GM18861 (cell line): ENCODE measurements around the gene ZNF396.

Experiments
- ATAC-seq: cut with Tn5 transposase; IDR thresholded peaks from one replicate; pipeline ENCODE4 v1.9.1; 2021; ENCODE audit not compliant: unreplicated experiment

ZNF396 gene

DNA sequence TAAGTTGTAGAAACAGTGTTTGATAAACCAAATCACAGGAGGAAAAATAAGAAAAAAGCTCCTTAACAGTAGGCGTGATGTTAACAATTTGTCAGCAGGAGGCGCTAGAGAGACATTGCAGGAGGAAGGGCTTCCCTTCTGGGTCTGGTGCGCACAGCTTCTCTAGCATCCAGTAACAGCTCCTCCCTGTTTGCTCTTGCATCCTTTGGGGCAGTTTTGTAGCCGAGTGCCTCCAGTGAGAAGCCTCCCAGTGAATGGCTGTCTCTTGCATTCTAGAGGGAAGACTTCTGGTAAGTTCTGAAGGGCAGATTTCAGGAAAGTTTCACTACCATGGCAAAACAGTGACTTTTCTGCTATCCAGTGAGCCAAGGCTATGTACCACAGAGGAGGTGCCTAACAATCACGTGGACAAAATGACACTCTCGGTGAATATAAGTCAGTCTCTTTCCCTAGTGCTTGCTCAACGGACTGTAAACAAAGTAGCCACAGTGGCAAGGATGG lies 9.5 kb upstream of the ZNF396 start:
- peak; percentile 76 for ATAC-seq

- no peak for ATAC-seq
Observed at GRCh38 chr18:35383136-35383535, 6.0 kb upstream of the ZNF396 start.

- ATAC-seq: no peak
Observed at GRCh38 chr18:35379421-35379820, 2.3 kb upstream of the ZNF396 start.

- ATAC-seq: no peak
Observed at GRCh38 chr18:35378574-35378896, 1.4 kb upstream of the ZNF396 start.

- ATAC-seq: no peak
Observed at GRCh38 chr18:35377875-35378573, 887 bp upstream of the ZNF396 start.

DNA sequence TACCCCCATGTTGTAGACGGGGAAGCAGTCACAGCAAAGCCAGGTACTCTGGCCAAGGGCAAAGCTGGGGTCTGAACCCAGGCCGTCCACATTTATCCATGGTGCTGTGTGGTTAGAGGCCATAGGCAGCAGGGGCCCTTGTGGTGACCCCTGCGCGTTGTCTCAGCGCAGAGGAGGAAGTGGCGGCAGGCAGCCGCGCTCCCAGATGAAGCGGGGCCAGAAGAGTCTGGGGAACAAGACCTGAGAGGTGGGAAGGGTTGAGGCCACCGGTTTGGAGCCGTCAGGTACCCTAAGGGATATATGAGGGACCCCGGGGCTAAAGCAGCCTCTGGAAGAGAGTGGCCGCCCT lies 770 bp downstream of the ZNF396 start:
- ATAC-seq: peak; percentile 55

GRCh38 chr18:35374708-35375107 lies 2.4 kb downstream of the ZNF396 start:
- ATAC-seq: no peak

DNA sequence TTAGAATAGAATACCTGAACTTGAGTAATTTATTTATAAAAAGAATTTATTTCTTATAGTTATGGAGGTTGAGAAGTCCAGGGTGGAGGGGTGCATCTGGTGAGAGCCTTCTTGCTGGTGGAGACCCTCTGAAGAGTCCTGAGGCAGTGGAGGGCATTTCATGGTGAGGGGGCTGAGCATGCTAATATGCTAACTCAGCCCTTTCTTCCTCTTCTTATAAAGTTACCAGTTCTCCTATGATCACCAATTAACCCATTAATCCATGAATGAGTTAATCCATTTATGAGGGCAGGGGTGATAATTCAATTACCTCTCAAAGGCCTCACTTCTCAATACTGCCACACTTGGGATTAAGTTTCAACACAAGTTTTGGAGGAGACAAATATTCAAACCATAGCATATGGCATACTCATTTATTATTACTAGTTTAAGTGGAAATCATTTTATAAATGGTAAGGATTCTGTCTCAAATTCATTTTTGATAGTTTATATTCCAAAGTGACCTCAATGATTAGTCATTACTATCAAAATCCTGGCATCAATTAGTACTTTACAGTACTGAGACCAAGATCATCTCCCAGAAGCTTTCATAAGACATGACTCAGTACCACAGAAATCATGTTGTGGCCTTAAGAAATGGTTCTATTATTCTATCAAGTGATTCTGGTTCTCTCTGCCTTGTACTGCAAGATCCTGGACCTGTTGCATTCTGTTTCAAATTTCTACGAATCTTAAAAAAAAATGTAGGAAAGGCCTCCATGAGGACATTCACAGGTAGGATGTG lies 5.5 kb downstream of the ZNF396 start:
- no peak for ATAC-seq

DNA sequence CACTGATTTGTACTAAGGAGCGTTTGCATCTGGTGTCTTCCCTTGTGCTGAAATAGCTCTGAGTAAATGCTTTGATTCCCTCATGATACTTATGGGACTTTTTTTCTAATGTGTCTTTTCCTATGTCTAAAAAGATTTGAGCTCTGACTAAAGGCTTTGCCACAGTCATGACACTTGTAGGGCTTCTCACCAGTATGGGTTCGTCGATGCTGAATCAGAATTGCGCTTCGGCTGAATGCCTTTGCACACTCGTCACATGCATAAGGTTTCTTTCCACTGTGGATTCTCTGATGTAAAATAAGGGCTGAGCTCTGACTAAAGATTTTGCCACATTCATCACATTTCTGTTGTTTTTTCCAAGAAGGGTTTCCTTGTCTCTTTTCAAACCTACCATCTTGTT lies 8.0 kb downstream of the ZNF396 start:
- no peak for ATAC-seq

DNA sequence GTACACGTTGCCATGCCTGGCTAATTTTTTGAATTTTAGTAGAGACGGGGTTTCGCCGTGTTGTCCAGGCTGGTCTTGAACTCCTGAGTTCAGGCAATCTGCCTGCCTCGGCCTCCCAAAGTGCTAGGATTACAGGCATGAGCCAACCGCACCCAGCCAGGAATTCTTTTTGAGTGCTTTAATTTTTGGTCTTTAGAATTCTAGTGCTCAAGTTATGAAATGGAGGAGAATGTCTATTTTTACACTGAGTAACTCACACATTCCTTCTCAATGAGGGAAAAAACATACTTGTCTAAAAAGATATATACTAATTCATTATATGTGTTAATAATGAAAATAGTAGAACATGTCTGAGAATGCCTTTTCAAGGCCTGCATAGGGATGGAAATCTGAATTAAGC lies 8.5 kb downstream of the ZNF396 start:
- no peak for ATAC-seq

DNA sequence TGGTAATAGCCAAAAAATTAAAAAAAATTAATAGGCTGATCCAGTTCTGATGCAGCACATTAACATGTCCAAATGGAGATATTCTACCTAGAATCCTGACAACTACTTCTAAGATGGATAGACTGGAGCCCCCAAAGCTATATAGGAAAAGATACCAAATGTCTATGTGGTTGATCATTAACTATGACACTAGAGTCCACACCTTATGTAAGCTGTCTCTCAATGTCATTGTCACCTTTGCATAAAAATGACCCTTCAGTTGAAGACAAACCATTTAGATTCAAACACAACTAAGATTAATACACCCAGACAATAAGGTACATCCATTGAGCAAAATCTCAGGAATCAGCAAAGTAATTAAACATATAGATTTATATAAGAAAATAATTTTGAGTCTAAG lies 14.6 kb downstream of the ZNF396 start:
- ATAC-seq: no peak

GRCh38 chr18:35361570-35362321 lies 15.4 kb downstream of the ZNF396 start:
- no peak for ATAC-seq

DNA sequence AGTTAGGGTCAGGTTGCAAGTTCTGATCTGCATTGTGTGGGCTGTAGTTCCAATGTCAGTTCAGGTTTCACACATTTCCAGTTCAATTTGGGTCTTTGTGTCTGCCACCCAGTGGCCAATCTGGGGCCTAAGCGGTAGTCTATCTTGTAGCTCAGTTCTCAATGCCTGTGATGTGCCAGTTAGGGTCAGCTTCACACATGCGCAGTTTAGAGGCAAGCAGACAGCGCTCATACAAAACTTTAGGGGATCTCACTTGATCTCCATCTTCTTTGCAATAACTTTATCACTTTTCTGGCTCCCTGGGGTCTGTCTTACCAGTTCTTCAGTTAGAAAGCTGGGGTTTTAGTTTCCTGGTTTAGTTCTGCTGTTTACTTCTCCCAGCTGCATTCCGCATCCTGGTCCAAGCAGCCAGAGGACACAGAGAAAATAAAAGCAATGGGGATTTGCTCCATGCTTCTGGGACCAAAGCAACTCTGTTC lies 22.0 kb downstream of the ZNF396 start:
- ATAC-seq: peak; percentile 97

GRCh38 chr18:35352778-35353177 lies 24.4 kb downstream of the ZNF396 start:
- no peak for ATAC-seq

- no peak for ATAC-seq
Observed at GRCh38 chr18:35352283-35352682, 24.9 kb downstream of the ZNF396 start.

DNA sequence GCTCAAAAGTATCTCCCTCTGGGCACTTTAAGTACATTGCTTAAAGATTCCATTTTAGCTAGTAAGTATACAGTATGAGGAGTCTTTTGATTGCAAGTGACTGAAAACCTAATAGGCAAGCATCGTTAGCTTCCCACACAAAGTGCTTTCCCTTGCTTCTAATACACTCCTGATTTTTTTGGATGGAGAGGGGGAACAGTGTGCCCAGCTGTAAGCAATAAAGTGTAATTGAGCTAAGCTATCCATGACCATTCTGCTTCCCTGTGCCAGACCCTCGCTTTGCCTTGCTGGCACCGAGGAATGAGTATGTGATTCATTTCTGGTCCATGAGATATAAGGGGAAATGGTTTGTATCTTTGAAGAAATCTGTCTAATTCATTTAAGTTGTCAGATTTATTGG lies 29.1 kb downstream of the ZNF396 start:
- no peak for ATAC-seq

DNA sequence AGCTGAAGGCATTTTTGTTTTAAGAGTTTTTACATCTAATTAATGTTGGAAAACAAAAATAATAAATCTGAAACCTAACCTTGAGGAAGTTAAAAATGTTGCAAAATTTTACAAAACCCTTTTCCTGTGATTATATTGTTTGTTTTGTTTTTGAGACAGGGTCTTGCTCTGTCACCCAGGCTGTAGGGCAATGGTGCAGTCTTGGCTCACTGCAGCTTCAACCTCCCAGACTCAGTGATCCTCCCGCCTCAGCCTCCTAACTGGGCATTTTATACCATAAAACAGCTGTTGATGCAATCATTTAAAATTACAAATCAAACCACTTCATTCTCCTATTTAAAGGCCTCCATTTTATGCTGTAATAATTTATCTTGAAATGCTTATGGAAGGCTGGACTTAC lies 31.2 kb downstream of the ZNF396 start:
- no peak for ATAC-seq

DNA sequence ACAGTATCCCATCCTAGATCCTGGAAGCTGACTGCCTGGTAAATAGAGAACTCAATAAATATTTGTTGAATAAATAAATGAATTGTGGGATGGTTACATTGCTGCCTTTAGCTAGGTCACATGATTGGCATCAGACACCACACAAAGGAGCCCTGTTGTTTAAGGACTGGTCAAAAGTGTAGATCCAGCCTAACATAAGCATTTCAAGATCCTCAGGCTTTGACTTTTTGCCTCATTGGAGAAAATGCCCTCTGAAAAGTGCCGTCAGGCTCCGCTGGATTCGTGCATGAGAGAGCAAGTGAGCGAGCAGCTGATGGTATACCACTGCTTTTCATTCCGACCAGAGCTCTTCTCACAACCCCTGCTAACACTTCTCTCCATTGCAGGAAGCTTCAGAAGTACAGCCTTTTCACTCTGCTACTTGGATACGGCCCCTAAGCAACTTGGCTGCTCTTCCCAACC lies 31.6 kb downstream of the ZNF396 start:
- peak; percentile 32 for ATAC-seq

GRCh38 chr18:35344736-35345459 lies 32.2 kb downstream of the ZNF396 start:
- ATAC-seq: no peak

DNA sequence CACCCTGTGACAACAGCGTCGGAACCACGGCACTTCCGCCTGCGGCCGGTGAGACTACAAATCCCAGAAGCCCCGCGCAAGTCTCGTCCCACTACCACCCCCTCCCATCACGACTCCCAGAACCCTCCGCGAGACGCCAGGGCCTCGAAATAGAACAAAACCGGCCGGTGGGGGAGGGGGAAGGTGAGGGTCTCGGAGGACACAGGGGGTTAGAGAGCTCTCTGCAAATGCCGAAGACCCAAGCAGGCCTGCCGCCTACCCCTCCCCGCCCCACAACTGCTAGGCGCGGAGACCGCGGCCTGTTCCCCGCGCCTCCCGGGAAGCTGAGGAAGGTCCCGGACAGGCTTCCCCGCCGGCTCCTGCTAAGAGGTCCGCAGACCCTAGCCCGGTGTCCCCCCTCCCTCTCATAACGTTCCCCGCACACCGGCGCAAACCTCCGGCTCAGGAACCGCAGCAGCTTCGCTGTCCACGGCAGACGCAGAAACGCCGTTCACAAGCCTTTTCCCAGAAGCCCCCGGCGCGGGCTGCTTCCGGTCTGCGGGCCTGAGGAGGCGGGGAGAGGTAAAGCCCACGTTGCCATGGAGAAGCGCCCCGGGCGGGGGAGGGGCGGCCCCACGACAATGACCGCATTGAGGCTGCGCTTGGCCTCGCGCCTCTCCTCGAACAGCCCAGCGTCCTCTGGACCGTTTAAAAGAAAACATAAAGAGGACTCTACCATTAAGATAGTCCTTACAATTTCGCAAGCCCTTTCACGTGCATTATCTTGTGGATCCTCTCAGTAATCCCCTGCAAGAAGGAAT lies 33.0 kb downstream of the ZNF396 start, which contains the start of gene ZNF24:
Gene ZNF24, minus strand, starts transcription at position 485 of the 800 bp plus-strand sequence. CDS start 3,770 bp downstream, outside the sequence.
- ATAC-seq: peak; percentile 88
